Activated CD8-positive, alpha-beta memory T cell treated with anti-CD3 and anti-CD28 coated beads, Interleukin-2, amount 50 U/mL, for 48 hours (primary cell): ENCODE results near the gene MRPL17.

Experiments
- DNase-seq: peaks from one replicate; pipeline ENCODE4 v3.0.0-alpha.2; 2020

The MRPL17 gene

GRCh38 chr11:6653097-6653496, 30.0 kb downstream of the MRPL17 start:
- DNase-seq: no peak

DNA sequence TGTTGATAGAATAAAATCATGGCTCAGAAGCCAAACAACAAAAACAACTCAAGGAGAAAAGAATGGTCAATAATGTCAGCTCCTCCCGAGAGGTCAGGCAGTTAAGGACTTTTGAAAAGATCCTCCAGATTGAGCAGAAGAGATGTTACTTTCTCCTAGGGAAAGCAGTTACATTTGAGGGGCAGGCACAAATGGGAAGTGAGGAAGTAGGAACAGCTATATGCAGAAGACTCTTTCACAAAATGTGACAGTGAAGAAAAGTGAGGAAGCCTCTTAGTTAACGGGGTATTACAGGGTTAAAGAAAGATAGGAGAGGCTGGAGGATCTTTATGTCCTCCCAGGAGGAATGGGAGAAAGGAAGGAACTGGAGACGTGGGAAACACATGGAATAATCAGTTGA, 31.0 kb downstream of the MRPL17 start:
- DNase-seq: no peak

- no peak for DNase-seq
Measured at GRCh38 chr11:6650980-6651379, 32.2 kb downstream of the MRPL17 start.

DNA sequence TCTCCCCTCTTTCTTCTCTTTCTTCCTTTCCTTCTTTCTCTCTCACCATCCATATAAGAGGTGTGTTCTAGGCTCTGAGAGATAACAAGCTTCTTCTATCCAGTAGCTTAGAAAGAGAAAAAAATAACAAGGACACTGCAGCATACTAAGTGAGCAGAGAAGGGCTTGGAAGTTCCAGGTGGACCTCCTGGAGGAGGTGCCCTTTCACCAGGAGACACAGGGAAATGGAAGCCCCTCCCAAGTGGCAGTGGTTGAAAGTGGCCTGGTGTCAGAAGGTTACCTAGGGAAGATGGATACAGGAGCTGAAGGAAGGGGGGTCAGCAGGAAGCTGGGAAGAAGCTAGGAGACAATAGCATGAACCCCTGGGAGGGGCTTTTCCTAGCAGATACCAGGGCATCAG, 33.0 kb downstream of the MRPL17 start:
- no peak for DNase-seq

DNA sequence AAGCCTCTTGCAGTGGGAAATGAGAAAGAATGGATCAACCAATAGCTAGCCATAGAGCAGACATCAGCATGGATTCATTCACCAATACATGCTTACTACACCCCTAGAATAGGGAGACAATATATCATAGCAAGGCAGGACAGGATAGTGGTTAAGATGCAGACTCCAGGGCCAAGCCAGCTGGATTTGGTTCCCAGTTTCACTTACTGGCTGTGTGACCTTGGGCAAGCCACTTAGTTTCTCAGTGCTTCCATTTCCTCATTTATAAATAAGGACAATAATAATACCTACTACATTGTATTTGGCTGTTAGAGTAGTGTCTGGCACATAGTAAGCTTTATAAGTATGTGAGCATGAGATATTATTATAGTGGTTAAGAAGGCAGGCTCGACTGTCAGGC, 34.6 kb downstream of the MRPL17 start:
- no peak for DNase-seq

DNA sequence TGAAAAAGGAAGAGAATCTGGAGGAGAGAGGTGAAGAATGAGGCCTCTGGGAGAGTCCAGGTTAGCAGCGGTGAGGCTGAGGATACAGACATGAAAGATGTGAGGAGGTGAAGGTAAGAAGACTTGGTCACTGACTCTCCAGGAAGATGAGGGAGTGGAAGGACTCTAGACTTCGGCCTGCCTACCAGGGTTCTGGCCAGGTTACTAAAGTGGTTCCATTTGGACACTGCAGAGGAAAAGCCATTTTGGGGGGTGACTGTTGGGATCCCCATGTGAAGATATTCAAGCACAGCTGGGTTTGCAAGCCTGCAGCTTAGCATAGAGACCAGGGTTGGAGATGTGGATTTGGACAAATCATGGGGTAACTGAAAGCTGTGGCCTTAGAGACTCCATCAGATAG, 35.3 kb downstream of the MRPL17 start:
- no peak for DNase-seq

DNA sequence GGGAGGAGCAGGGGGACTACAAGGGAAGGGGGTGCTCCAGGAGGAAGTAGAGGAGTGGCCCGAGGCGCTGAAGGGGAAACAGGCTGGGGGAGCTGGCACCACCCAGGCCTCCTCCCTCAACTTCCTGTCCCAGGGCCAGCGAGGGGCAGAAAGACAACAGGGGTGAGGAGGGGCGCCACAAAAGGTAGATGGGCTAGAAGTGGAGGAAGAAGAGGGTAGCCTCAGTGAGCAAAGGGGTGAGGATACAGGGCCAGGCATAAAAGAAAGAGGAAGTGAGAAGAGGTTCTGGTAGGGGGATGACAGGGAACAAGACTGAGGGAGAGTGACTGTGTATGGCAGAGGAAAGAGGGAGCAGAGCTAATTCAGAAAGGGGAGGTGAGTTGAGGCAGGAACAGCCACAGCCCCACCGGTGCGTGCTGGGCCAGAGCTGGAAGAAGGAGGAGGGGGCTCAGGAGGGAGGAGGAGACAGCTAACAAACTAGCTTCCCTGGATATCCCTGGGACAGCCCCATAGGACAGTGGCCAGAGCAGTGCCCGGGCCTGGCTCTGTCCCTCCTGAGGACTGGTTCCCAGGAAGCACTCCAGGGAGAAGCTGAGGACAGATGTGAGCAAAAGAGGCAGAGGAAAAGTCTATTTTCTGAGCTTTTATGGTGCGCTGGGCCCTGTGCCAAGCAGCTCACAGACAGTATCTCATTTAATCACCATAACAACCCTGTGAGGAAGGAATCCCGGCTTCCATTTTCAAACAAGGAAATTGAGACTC, 36.0 kb downstream of the MRPL17 start:
- DNase-seq: no peak

DNA sequence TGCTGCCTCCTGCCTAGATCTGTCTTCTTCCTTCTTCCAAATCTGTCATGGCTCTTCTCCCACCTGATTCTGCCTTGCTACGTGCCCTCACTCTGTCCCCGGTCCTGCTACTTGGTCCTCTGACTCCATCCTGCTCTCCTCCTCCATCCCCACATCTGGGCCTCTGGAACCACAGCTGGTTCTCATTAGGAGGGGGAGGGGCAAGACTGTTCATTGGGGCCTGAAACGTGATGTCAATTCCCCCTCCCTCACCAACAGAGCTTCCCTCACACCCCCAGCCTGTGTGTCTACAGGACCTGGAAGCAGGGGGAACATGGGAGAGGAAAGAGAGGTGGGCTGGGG, 36.6 kb downstream of the MRPL17 start:
- DNase-seq: no peak

- no peak for DNase-seq
Measured at GRCh38 chr11:6646071-6646470, 37.1 kb downstream of the MRPL17 start.

DNA sequence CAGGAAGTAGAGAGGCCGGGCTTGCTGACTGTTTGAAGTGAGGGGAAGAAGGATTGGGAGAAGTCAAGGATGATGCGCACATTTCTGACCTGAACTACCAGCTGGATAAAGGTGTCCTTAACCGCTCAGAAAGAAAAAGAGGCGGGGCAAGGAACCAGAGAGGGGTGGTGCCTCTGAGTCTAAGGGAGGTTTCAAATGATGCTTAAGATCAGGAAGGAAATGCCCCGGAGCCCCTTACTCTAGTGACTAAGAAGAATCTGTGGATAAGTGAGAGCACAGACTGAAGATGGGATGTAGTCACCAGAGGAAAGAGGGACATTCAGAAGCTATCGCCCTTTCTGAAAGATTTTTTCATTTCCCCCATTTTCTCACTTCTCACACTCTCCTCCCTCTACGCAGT, 40.2 kb downstream of the MRPL17 start:
- DNase-seq: no peak

GRCh38 chr11:6640985-6641701, 42.0 kb downstream of the MRPL17 start:
- no peak for DNase-seq

DNA sequence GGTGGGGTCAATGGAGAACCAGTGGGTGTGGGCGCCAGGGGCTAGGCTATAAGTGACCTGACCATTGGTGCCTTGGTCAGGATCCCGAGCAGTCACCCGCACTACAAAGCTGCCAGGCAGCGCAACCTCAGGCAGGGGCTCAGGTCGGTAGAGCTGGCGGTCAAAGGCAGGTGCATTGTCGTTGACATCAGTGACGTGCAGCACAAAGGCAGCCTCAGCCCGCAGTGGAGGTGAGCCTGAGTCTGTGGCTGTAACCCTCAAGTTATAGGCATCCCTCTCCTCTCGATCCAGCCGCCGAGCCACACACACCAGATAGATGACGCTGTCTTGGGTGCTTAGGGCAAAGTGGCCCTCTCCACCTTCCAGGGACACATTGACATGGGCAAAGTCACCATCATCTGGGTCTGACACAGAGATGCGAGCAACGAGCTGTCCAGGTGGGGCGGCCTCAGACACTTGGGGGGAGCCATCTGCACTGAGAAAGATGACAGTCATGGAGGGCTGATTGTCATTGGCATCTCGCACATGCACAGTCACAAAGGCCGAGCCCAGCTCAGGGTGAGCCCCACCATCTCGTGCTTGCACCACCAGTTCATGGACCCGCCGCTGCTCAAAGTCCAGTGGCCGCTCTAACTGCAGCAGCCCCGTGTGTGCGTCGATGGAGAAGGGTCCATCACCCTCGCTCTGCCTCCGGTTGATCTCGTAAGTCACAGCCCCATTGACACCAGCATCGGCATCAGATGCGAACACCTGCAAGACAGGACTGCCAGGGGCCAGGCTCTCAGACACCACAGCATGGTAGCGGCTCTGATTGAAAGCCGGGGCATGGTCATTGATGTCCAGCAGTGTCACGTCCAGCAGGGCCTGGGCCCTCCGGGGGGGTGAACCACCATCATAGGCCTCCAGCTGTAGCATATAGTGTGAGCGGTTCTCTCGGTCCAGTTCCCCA, 42.8 kb downstream of the MRPL17 start:
- DNase-seq: no peak

GRCh38 chr11:6638429-6638828, 44.7 kb downstream of the MRPL17 start:
- DNase-seq: no peak

DNA sequence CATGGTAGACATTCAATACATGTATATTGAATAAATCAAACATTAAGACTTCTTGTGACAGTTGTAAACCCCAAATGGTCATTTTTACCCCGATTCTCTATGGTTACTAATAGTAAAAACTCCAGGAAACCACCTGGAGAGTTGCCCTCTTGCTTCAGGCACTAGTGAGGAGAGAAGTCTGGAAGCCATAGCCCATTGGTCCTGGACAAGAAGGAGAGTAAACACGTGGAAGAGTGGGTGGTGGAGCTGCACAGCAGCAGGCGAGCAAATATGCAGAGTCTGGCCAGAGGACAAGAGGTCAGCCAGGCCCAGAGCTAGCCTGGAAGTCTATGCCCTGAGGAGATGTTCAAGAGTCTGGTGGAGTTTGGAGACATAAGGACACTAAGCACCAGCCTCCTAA, 45.3 kb downstream of the MRPL17 start:
- no peak for DNase-seq

- DNase-seq: no peak
Measured at GRCh38 chr11:6636480-6636879, 46.7 kb downstream of the MRPL17 start.

GRCh38 chr11:6635082-6635932, 47.8 kb downstream of the MRPL17 start:
- DNase-seq: no peak

- no peak for DNase-seq
Measured at GRCh38 chr11:6634534-6634933, 48.6 kb downstream of the MRPL17 start.

DNA sequence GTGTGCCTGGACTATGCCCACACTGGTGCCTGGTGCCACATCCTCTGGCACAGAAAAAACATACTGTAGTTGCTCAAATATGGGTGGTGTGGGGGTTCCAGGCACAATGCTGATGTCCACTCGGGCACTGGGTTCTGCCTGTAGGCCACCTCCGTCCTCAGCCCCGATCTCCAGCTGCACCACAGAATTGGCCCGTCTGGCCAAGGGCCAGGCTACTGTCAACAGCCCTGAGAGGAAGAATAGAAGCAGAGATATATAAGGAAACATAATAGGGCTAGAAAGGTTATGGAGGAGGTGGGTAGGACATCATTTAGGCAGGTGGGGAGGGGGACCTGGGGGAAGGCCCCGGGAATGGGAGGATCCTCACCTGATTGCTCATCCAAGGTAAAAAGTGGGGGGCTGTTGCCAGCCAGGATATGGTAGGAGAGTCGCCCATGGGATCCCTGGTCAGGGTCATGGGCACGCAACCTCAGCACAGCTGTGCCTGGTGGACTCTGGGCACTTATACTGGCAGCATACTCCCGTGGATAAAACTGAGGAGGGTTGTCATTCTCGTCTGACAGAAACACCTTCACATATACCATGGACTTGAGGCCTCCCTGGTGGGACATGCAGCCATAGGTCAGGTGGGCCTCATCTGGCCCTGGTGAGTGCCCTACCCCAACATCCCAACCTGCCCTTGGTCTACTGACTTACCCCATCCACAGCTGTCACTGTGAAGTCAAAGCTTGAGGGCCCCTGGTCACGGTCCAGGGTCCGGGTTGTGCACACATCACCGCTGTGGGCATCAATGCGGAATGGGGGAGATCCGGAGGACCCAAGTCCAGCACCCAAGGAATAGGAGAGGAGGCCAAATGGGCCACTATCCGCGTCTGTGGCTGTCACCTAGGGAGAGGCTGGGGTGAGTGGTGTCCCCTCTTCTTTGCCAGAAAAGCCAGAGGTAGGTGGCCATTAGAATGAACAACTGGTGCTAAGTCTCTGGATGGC, 49.4 kb downstream of the MRPL17 start:
- no peak for DNase-seq

GRCh38 chr11:6632116-6633073, 50.7 kb downstream of the MRPL17 start:
- no peak for DNase-seq

GRCh38 chr11:6631361-6631890, 51.7 kb downstream of the MRPL17 start:
- no peak for DNase-seq
